HG02642 (cell line): ENCODE results near the gene ACIN1.

Experiments used
- ATAC-seq: cut with Tn5 transposase; IDR thresholded peaks from one replicate; pipeline ENCODE4 v1.9.1; 2021; ENCODE audit warnings: mild to moderate bottlenecking; ENCODE audit not compliant: unreplicated experiment, poor library complexity

Gene ACIN1

GRCh38 chr14:23094666-23095195 lies at the start of gene ACIN1:
Gene ACIN1, minus strand, starts transcription at chr14:23095136. Its CDS starts 24 bp downstream, at chr14:23095112.
- ATAC-seq = peak; percentile 41

GRCh38 chr14:23143911-23144310 lies 49.0 kb upstream of the ACIN1 start:
- no peak for ATAC-seq

GRCh38 chr14:23142826-23143225 lies 47.9 kb upstream of the ACIN1 start:
- no peak for ATAC-seq

- no peak for ATAC-seq
Measured at GRCh38 chr14:23141706-23142444, 46.9 kb upstream of the ACIN1 start.

GRCh38 chr14:23140371-23140770 lies 45.4 kb upstream of the ACIN1 start:
- no peak for ATAC-seq

GRCh38 chr14:23139874-23140273 lies 44.9 kb upstream of the ACIN1 start:
- no peak for ATAC-seq

GRCh38 chr14:23137813-23138535 lies 43.0 kb upstream of the ACIN1 start:
- ATAC-seq = no peak

GRCh38 chr14:23137192-23137812 lies 42.4 kb upstream of the ACIN1 start:
- ATAC-seq = no peak

GRCh38 chr14:23136566-23137133 lies 41.7 kb upstream of the ACIN1 start:
- no peak for ATAC-seq

GRCh38 chr14:23132970-23133369 lies 38.0 kb upstream of the ACIN1 start:
- no peak for ATAC-seq

GRCh38 chr14:23131482-23131881 lies 36.5 kb upstream of the ACIN1 start:
- no peak for ATAC-seq

- ATAC-seq = no peak
Measured at GRCh38 chr14:23130871-23131270, 35.9 kb upstream of the ACIN1 start.

GRCh38 chr14:23129759-23130316 lies 34.9 kb upstream of the ACIN1 start:
- no peak for ATAC-seq

- ATAC-seq = no peak
Measured at GRCh38 chr14:23128969-23129758, 34.2 kb upstream of the ACIN1 start.

GRCh38 chr14:23127861-23128260 lies 32.9 kb upstream of the ACIN1 start:
- no peak for ATAC-seq

GRCh38 chr14:23126548-23127278 lies 31.8 kb upstream of the ACIN1 start:
- ATAC-seq = no peak

- no peak for ATAC-seq
Measured at GRCh38 chr14:23125933-23126524, 31.1 kb upstream of the ACIN1 start.

- no peak for ATAC-seq
Measured at GRCh38 chr14:23125011-23125410, 30.1 kb upstream of the ACIN1 start.
